NCI-H2081 (cell line): Measurements from ENCODE around the gene AMOTL1.
A peak's percentile ranks its signal among the peaks of the same experiment; 100 is the strongest.

Experiments
- DNase-seq, 2 experiments: peaks; one replicate each; lab custom pipeline; 2025; lab: John Stamatoyannopoulos, UW

AMOTL1 gene

DNA sequence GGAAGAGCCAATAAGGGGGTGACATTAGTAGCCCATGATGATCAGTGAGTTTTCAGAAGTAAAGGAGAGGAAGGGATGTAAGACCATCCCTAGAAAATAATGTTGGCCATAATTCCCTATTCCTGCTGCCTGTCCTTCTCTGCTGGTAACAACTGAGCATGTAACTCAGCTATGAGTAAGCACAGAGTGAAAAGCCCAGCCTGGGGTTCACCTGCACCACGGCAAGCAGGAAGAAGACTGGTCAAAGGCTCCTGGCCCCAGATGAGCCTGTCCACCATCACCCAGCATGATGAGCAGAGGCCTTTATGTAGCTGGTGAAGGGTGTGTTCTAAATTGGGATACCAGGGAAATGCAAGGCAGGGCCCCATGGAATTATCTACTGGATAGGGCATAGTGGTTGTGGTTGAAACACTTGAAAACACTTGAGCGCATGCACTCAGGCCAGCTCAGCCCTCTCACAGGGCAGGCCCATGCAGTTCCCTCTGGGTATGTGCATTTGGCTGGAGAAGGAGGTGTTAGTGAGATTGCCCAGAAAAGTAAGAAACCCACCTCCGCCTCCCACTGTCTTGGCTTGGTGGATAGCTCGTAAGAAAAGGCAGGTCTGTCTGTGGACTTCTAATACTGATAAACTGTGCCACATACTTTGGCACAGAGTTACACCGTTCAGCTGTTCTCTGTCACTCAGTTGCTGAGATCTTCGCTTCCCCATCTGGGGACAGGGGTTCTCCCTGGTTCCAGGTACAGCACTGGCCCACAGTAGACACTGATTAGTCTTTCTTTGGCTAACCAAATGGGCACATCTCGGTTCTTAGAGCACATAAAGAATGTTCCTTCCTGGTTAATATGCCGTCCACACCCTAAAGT lies 86.8 kb downstream of the AMOTL1 start:
- no peak for DNase-seq

GRCh38 chr11:94855666-94856065 lies 87.5 kb downstream of the AMOTL1 start:
- no peak for DNase-seq

GRCh38 chr11:94856443-94856842 lies 88.3 kb downstream of the AMOTL1 start:
- no peak for DNase-seq

- no peak for DNase-seq
Observed at GRCh38 chr11:94857337-94857736, 89.2 kb downstream of the AMOTL1 start.

DNA sequence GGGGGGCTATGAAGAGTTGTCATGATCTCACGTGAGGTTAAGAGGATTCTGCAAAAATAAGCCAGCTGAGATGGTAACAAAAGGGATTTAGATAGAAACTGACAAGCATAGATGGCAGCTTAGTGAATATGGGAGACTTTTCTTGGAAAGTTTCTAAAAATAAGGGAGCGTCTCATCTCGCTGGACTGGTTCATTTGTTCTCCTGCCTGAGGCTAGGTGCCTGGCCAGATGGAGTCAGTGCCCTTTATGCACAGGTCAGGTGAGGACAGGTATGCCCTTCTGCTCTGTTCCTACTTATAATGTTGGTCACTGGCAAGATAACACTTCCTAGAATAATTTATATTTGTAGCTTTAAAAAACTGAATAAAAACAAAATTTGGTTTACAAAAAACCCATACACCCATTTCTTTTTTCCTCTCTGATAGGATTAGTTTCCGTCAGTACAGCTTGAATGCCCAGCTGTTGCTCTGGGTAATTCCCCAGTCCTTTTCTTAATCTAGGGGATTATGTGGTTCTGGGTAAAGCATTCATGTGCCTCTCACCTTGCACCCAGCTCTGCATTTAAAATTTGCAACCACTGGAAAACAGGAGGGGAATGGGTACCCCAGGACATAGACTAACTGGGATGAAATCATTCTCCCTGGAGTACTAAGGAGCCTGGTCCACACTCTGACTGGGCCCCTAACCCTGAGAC lies 90.0 kb downstream of the AMOTL1 start:
- no peak for DNase-seq

DNA sequence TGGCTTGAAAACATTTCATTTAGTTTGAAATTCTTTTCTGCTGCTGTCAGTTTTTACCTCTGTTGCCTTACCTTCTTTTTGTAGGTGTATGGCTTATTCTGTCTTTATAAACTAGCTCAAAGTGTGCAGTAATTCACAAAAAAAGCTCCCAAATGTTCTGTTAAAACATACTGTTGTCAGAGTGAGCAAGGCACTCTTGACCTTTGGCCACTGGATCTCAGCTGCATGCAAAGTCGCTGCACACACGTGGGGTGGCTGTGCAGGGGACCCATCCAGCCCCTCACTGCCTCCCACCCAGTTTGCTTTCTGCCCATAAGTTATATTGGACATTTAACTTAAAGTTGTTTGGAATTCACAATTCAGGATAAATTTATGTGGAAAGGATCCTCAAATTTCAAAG lies 92.2 kb downstream of the AMOTL1 start:
- no peak for DNase-seq

DNA sequence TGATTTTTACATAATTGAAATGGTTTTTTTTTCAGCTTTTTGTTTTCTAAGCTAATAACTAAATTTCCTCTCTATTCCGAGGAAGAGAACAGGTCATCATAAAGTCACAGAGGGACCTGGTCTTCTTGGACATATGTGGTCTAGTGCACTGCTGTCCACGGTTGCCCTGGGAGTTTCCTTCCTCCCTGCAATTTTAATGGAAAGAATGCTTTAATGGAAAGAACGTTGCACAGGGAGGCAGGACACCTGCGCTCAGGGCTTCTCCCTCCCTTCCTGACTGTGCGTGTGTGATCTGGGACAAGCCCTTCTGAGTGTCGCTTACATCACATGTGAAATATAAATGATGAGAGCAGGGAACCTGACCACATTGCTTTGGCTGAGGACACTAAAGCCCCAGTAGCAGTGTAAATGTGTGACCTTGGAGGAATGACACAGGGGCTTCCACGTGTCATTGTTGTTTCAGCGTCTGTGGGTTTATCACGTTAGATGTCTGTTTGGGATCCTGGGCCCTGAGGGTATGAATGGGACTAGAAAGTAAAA lies 93.2 kb downstream of the AMOTL1 start:
- DNase-seq, result no peak

DNA sequence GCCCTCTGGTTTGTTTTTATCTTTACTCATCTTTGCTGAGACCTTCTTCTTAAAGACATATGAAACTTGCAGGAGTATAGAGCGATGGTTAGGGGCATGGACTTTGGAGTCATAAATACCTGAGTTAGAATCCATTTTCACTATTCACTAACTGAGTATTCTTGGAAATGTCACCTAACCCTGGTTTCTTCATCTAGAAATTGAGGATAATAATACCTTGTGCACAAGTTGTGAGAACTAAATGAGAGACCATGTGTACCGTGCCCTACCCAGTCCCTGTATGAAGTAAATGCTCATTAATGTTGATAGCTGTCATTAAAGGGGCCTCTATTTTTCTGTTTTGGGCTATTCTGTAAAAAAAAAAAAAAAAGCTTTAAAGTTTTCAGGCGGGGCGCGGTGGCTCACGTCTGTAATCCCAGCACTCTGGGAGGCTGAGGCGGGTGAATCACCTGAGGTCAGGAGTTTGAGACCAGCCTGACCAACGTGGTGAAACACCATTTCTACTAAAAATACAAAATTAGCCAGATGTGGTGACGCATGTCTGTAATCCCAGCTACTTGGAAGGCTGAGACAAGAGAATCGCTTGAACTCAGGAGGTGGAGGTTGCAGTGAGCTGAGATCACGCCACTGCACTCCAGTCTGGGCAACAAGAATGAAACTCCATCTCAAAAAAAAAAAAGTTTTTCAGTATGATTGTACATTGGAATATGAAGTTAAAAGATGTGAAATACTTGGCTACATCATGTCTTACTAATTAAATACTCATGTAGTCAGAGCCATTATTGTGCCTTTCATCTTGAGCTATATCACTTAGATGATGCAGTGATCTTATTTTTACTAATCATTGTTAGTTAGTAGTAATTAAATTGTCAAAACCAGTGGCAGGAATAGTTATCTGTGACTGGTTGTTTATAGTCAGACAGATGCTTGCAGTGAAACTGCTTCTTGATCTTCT lies 95.0 kb downstream of the AMOTL1 start:
- DNase-seq, result no peak

DNA sequence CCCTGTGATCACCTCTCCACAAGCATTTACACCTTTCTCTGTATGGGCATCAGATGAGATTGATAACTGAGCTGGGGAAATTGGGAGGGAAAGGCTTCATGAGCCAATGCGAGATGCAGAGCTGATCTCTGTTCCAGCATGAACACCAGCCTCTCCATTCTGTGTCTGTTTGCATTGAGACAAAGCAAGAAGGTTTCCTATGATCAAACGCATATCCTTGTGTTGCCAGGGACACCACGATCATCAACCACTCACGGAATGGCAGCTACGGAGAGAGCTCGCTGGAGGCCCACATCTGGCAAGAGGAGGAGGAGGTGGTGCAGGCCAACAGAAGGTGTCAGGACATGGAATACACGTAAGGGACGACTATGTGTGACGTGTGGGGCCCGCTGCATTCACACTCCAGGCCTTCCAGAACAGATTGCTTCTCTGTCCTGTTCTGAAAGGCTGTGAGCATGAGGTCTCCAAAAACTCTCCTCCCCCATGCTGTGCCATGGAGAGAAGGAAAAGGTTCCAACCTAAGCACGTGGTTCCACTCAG lies 96.4 kb downstream of the AMOTL1 start:
- no peak for DNase-seq

- peak in 1 of 2 experiments; percentile 9 for DNase-seq
Observed at GRCh38 chr11:94866231-94866822, 98.2 kb downstream of the AMOTL1 start.

DNA sequence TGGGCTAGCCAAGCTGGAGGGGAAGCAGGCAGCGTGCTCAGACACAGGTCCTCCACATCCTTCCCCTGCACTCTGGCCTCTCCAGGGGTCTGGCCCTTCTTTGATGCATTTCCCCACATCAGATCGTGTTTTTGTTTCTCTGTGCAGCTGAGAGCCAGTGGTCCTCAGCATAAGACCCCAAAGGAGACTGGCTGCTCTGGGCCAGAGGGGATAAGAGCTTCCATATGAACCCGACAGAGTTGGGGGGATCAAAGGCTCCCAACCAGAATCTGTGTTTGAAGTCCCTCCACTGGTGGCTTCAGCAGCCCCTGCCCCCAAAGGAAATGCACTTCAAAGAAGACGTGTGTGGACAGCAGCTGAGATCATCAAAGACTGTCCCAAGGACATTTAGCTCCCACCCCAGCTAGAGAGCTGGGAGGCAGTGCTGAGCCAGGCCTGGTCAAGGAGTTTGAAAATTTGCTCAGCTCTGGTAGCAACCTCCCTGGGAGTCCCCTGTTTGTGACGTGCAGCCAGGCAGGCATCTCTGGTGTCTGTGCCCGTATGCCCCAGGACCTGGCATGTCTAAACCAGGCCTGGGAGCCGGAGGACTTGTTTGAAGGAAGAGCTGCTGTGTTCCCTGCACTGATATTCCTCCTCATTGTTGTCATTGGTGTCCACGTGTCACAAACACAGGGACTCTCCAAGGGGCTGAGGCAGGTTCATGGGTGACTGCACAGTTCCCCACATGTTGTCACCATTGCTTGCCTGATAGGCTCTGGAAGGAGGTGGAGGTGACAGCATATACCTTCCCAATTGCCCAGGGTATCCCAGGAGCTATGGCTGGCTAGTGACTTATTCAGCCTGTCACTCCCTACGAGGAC lies 99.0 kb downstream of the AMOTL1 start:
- DNase-seq, result no peak

DNA sequence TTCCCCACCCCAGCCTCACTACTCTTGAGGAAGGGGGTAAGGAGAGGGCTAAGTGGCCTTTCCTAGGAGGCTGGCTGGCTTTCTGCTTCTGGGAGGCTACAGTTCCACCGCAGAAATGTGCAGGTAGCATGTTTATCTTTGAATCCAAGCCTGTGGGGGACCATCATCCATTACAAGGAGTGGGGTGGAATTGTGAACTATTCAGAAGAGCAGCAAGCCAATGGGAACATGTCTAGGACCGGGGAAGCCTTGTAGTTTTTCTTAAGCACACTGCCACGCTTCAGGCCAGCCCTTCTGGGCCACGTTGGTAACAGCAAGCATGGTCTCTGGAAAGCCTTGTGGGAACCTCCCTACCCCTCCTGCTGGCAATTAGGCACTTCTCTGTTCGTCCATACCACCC lies 100.3 kb downstream of the AMOTL1 start:
- DNase-seq, result no peak

DNA sequence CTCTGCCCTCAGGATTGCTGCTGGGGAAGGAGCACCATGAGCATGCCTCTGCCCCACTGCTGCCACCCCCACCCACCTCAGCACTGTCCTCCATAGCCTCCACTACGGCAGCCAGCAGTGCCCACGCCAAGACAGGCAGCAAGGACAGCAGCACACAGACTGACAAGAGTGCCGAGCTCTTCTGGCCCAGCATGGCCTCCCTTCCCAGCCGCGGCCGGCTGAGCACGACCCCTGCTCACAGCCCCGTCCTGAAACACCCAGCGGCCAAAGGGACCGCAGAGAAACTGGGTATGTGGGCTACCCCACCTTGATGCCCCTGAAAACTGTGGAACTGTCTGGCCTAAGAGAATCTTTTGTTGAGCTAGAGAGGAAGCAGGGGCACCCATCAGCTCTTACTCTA lies 101.0 kb downstream of the AMOTL1 start:
- no peak for DNase-seq

DNA sequence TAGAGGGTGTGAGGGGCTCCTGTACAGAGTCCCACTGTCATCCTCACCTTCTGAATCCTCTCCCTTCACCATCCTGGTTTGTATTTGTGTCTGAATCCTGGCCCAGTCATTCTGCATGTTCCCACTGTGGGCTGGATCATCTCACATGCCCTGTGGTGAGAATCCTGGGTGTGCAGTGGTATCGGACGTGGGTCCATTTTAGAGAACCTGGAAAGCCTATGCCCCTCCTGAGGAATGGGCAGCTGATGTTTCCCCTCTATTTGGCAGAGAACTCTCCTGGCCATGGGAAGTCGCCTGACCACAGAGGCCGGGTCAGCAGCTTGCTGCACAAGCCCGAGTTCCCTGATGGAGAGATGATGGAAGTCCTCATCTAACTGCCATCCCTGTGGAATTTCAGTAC lies 102.3 kb downstream of the AMOTL1 start:
- DNase-seq, result no peak

DNA sequence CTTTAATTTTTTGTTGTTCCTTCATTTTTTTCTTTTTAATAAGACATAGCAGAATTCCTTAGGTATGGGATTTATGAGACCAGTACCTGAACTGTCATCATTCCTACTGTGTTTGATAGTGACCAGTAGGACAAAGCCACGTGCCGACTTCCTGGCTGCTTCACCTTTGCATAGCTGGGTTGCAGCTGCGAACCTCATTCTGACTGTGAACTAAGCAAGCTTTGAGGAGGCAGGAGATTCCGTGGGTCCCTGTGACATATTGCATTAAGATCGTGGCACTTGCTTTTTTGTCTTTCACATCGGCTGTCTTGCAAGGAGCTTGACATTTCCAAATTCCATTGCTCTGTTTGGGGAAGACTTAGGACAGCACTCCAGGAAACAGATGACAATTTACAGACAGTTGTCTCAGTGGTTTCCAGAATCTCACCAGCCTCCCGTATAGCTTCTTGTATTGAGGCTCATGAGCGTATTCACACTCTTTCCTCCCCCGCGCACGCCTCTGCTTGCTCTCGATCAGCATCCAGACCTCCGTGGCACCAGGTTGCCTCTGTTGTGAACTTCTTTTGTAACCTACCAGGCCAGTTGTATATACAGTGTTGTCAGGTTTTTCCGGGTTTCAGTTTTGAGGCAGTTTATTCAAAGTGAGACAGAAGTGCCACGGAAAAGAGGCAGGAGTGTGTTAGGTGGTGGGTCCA lies 103.5 kb downstream of the AMOTL1 start:
- no peak for DNase-seq

GRCh38 chr11:94873916-94874540 lies 105.9 kb downstream of the AMOTL1 start:
- DNase-seq, result no peak

- no peak for DNase-seq
Observed at GRCh38 chr11:94876222-94876621, 108.1 kb downstream of the AMOTL1 start.

DNA sequence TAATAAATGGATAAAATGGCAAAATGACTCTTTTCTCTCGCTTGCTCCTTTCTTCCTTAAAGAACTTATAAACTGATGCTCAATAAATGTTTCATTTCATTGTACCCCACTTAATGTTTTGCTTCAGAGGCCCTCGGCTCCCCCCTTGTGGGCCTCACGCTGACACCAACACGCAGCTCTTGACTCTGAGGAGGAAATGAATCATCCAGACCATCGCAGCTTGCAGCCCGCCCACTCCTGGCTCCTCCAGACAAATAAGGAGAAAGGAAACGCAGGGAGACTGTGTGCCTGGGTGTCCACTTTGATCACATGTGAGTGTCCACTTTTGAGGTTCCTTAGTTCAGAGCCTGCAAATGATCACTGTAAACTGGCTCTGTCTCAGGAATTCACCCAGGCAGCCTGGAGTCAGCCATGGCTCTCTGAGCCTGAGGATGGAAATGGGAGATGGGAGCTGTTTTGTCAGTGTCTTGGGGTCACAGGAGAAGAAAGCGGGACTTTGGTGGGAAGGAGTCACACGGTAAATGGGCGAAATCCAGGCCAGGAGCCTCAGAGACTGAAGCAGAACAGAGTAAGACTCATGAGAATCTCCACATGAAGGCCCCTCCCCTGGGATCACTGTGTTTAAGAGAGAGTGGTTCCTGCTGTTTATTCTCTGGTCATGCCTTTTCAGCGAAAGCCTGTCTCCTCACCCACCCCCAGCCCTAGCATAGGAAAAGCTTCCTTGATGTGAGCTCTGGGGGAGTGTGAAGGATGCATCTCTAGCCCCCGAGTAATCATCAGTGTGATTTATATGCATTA lies 108.7 kb downstream of the AMOTL1 start:
- no peak for DNase-seq
